Neural cell (in vitro differentiated cells): ENCODE results near the gene GNB1.

ENCODE experiments used
- EP300 ChIP-seq: fragments of 450-650 bp; conservative IDR thresholded peaks from 2 replicates; pipeline ENCODE4 v1.6.1; 2014; ENCODE audit warnings: antibody characterized with exemption, mild to moderate bottlenecking, moderate library complexity; ENCODE audit not compliant: poor library complexity, severe bottlenecking
- POLR2AphosphoS5 ChIP-seq: IDR thresholded peaks from 2 replicates; pipeline ENCODE4 v1.6.1; 2012
- RAD21 ChIP-seq: fragments of 450-650 bp; conservative IDR thresholded peaks from 2 replicates; pipeline ENCODE4 v1.6.1; 2014; ENCODE audit warnings: antibody characterized with exemption, mild to moderate bottlenecking, moderate library complexity
- TAF1 ChIP-seq: IDR thresholded peaks from 2 replicates; pipeline ENCODE4 v1.6.1; 2012; ENCODE audit warnings: low read depth
- TF ChIP-seq, protein P1 (sequence below): fragments of 450-650 bp; IDR thresholded peaks from 2 replicates; pipeline ENCODE4 v1.5.1; 2014; ENCODE audit warnings: antibody characterized with exemption, mild to moderate bottlenecking, moderate library complexity; ENCODE audit not compliant: poor library complexity, severe bottlenecking
- TF ChIP-seq, protein P2 (sequence below): IDR thresholded peaks from 2 replicates; pipeline ENCODE4 v1.6.1; 2012; ENCODE audit warnings: borderline replicate concordance

DNA sequence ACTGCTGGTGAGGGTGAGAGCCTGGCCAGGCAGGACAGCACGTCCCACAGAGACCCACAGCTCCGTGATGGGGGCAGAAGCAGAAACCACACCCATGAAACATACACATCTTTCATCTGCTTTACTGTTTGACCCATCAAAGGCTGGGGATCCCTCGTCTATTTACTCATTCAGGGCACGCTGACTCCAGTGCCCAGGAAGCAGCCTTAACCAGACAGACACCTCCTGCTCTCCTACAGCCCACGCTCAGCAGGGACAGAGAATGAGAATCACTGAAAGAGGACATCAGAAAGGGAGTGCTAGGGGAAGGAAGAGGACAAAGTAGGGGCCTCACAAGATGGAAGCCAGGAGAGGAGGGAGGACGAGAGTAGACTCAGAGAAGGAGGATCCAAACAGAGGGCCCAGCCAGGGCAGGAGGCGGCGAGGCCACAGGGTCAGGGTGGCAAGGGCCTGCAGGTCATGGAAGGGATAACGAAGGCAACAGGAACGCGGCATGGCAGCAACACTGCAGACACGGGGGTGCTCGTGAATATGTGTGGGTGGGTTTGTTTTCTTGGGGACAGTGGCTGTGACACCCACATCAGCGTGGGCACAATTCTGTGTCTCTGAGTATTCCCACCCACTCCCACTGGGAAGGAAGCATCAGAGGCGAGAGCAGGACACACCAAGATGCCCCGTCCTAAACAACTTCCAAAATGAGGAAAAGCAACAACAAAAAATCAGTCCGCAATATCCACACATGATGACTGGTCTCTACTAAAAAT, 97.2 kb downstream of the GNB1 start:
- TF ChIP-seq POLR2AphosphoS5 (no peak), EP300 (no peak), TAF1 (no peak), RAD21 (no peak)
- TF ChIP-seq, protein P1, sequence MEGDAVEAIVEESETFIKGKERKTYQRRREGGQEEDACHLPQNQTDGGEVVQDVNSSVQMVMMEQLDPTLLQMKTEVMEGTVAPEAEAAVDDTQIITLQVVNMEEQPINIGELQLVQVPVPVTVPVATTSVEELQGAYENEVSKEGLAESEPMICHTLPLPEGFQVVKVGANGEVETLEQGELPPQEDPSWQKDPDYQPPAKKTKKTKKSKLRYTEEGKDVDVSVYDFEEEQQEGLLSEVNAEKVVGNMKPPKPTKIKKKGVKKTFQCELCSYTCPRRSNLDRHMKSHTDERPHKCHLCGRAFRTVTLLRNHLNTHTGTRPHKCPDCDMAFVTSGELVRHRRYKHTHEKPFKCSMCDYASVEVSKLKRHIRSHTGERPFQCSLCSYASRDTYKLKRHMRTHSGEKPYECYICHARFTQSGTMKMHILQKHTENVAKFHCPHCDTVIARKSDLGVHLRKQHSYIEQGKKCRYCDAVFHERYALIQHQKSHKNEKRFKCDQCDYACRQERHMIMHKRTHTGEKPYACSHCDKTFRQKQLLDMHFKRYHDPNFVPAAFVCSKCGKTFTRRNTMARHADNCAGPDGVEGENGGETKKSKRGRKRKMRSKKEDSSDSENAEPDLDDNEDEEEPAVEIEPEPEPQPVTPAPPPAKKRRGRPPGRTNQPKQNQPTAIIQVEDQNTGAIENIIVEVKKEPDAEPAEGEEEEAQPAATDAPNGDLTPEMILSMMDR = no peak
- TF ChIP-seq, protein P2, sequence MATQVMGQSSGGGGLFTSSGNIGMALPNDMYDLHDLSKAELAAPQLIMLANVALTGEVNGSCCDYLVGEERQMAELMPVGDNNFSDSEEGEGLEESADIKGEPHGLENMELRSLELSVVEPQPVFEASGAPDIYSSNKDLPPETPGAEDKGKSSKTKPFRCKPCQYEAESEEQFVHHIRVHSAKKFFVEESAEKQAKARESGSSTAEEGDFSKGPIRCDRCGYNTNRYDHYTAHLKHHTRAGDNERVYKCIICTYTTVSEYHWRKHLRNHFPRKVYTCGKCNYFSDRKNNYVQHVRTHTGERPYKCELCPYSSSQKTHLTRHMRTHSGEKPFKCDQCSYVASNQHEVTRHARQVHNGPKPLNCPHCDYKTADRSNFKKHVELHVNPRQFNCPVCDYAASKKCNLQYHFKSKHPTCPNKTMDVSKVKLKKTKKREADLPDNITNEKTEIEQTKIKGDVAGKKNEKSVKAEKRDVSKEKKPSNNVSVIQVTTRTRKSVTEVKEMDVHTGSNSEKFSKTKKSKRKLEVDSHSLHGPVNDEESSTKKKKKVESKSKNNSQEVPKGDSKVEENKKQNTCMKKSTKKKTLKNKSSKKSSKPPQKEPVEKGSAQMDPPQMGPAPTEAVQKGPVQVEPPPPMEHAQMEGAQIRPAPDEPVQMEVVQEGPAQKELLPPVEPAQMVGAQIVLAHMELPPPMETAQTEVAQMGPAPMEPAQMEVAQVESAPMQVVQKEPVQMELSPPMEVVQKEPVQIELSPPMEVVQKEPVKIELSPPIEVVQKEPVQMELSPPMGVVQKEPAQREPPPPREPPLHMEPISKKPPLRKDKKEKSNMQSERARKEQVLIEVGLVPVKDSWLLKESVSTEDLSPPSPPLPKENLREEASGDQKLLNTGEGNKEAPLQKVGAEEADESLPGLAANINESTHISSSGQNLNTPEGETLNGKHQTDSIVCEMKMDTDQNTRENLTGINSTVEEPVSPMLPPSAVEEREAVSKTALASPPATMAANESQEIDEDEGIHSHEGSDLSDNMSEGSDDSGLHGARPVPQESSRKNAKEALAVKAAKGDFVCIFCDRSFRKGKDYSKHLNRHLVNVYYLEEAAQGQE = no peak
